HS-5 (cell line): Measurements from ENCODE around the gene OPN1MW3.
"Not testable (repeated sequence)": the region's sequence is repeated elsewhere in the genome, so short reads cannot be mapped to it uniquely, and the experiment has no call there.

ENCODE experiments used
- DNase-seq: peaks from one replicate; pipeline ENCODE4 v3.0.0-alpha.2; 2012; ENCODE audit warnings: low read depth

The OPN1MW3 gene

DNA sequence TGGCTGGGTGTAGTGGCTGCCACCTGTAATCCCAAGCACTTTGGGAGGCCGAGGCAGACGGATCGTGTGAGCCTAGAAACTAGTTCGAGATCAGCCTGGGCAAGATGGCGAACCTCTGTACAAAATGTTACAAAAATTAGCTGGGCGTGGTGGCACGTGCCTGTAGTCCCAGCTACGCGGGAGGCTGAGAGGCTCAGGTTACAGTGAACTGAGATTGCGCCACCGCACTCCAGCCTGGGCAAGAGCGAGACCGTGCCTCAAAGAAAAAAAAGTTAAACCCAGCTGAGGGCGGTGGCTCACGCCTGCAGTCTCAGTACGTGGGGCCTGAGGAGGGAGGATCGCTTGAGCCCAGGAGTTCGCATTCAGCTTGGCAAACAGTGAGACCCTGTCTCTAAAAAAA lies 39.3 kb downstream of the OPN1MW3 start:
- no peak for DNase-seq

DNA sequence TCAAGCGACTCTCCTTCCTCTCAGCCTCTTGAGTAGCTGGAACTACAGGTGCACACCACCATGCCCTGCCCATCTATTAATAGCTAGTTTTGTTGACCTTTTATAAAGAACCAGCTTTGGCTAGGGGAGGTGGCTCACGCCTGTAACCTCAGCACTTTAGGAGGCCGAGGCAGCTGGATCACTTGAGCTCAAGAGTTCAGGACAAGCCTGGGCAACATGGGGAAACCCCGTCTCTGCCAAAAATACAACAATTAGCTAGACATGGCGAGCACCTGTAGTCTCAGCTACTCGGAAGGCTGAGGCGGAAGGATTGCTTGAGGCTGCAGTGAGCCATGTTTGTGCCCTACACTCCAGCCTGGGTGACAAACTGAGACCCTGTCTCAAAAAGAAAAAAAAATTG lies 40.9 kb downstream of the OPN1MW3 start:
- DNase-seq: no peak

DNA sequence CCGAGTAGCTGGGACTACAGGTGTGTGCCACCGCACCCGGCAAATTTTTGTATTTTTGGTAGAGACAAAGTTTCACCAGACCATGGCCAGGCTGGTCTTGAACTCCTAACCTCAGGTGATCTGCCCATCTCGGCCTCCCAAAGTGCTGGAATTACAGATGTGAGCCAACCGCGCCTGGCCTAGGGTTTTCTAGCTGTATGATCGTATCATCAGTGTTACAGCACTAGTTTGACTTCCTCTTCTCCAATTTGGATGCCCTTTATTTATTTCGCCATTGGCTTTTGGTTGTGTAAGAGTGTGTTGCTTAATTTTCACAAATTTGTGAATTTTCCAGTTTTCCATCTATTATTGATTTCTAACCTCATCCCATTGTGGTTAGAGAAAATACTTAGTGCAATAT lies 43.4 kb downstream of the OPN1MW3 start:
- DNase-seq: no peak

DNA sequence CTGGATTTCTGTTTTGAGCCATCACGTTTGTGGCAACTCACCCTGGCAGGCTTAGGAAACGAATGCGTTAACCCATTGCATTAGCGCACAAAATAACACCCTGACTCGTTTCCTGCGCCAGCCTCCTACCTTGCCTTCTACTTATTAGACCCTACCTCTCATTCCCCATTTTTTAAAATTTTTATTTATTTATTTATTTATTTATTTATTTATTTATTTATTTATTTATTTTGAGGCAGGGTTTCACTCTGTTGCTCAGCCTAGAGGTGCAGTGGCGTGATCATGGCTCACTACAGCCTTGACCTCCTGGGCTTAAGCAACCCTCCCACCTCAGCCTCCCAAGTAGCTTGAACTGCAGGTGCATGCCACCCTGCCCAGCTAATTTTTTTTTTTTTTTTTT lies 45.6 kb downstream of the OPN1MW3 start:
- not testable (repeated sequence) for DNase-seq

DNA sequence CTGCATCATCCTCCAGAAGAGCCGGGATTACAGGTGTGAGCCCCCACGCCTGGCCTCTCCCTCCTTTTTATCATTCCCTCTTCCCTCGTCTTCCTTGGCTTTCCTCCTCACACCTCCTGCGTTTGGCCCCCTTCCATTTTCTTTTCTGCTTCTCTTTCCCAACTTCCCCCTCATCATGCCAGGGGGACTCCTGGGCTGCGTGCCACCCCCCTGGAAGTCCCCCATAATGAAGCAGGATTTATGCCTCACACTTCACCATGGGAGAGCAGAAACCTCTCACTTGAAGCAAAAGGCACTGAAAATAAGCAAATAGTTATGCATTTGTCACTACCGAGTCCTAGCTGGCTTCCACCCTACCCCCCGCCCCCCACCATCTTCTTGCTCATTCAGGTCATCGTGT lies 46.1 kb downstream of the OPN1MW3 start:
- no peak for DNase-seq

DNA sequence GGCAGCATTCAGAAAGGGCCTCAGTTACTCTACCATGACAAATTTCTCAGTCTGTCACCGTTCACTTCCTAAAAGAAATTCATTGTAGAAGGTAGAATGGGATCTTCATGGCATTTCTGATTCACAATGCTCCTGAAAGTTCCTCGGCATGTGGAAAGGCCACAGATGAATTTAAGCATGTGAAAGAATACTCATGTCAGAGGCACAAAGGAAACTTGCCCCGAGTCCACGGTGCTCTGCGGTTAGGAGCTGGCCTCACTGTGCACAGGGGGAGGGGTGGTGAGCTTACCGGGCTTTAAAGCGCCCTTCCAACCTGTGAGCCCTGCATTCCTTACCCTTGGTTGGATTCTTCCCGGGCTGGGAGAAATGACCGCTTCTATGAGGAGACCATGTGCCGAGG lies 47.5 kb downstream of the OPN1MW3 start:
- DNase-seq: no peak

DNA sequence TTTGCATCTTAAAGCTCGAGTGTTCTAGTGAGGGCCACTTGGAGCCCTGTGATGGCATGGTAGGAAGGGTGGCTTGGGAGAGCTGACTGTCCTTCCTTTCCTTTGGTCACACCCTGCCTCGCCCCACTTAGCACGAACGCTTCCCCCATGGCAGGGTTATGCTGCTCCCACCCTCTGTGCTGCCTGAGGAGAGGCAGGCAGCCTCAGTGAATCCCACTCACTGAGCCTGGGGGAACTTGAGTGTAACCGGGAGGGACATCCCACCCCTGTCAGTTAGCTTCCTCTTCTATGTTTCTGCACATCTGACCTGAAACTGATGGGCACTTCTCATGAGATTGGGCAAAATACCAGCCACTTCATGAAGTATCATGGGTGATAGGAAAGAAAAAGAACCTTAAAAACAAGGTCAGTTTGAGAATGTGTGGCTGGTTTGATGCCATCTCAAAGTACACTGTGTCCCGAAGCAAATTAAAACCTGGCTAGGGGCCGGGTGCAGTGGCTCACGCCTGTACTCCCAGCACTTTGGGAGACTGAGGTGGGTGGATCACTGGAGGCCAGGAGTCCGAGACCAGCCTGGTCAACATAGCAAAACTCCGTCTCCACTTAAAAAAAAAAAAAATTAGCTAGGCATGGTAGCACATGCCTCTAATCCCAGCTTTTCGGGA lies 48.3 kb downstream of the OPN1MW3 start:
- no peak for DNase-seq

DNA sequence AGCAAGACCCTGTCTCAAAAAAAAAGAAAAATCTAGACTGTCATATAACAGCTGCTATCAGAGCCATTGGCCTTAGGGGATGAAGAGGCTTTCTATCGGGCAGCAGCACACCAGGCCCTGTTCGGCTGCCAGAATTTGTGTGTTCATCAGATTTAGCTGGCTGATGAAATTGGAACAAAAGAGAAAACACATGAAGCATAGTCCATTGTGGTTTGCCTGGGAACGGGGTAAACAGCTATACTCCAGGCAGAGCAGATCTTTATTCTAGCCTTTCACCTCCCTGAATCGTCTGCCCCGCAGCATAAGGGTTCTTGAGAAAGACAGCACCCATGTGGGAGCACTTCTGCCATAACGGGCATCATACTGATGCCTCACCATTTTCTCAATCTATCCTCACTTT lies 49.8 kb downstream of the OPN1MW3 start:
- DNase-seq: no peak

DNA sequence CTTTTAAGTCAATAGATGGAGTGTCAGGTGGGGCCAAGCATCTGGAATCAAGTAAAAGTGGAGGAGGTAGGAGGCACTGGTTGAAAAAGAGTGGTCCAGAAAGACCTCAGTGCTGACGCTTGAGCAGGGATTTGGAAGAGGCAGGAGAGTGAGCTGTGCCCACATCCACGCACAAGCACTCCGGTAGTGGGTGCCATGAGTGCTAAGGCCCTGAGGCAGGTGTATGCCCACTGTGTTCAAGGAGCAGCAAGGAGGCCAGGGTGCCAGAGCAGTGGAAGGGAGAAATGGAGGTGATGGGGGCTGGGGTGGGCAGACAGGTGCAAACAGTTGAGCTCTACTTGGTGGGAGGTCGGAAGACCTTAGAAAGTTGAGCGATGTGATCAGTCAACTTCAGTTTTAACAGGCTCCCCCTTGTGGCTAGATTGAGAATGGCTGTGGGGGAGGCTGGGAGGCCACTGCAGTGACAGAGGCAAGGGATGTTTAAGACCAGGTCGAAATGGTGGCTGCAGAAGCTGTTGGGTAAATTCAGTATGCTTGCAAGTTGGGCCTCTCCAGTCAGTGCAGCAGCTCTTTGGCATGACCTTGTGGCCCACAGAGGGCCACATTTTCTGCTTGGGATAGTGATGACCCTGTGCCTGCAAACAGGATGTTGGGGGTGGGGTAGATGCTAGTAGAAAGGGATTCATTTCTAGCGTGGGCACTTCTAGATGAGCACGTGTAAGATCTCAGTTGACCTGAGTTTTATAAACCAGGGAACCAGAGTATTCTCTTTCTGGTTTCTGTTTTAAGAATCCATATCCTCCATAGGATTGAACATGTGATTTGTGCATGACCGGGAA lies 50.9 kb downstream of the OPN1MW3 start:
- no peak for DNase-seq

DNA sequence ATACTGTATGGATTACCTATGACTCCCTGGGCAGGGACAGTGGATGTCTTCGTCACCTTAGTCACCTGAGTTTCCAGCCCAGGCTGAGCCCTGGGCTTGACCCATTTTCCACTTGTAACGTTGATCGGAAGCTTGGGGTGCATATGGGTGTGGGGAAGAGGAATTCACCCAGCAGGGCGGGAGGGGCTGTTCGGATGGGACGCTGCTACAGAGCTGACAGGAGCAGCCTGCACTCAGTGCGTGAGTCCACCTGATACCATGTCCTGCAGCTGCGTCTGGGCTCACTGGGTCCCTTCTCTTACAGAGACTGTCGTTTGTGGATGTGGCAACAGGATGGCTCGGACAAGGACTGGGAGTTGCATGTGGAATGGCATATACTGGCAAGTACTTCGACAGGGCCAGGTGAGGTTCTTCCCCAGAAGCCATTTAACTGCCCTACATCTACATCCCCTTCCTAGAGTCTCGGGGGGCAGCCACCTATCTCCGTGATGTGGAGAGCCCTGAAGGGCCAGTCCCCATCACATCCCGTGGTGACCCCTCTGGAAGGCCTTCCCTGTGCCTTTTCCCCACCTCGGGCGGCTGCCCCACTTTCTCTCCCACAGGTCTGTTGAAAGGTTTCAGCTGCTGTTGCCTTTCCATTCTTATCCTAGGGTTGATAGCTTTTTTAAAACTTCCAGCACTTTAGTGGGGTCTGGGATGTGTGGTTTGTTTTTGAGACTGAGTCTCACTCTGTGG lies 51.8 kb downstream of the OPN1MW3 start:
- no peak for DNase-seq

DNA sequence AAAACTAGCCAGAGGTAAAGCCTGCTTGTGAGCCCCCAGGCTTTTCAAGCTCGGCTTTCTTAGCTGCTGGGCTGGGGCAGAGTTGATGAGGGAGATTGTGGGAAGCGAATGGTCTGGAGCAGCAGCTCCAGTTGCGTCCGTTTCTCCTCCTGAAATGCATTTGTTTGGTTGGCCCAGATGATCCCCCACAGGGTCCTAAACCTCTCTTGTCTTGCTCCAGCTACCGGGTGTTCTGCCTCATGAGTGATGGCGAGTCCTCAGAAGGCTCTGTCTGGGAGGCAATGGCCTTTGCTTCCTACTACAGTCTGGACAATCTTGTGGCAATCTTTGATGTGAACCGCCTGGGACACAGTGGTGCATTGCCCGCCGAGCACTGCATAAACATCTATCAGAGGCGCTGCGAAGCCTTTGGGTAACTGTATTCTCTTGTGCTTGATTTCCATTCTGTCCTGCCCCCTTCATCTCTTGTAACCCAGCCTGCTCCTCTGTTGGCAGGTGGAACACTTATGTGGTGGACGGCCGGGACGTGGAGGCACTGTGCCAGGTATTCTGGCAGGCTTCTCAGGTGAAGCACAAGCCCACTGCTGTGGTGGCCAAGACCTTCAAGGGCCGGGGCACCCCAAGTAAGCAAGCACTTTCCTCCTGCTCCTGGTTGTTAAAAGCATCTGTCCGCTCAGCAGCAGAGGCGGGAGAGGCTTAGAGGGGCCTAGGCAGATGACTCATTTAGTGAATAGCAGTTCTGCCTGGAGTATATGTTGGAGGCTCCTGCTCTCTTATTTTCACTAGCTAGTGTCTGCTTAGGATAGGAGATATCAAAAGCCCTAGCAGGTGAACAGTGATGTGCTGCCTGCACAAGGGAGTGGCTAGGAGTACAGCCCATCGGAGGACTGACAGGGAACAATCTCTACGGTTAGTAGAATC lies 53.5 kb downstream of the OPN1MW3 start:
- no peak for DNase-seq

DNA sequence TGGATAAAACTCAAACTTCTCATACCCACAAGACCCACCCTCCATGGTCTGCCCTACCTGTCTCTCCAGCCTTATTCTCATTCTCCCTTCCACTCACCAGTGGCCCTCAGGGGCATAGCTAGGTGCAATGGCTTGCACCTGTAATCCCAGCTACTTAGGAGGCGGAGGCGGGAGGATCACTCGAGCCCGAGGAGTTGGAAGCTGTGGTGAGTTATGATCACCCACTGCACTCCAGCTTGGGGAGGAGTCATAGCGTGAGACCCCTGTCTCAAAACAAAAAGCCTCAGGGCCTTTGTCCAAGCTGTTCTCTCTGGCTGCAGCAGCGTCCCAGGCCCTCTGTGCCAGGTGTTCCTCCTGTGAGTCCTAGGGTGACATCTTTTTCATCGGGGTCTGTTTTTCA lies 54.7 kb downstream of the OPN1MW3 start:
- no peak for DNase-seq

DNA sequence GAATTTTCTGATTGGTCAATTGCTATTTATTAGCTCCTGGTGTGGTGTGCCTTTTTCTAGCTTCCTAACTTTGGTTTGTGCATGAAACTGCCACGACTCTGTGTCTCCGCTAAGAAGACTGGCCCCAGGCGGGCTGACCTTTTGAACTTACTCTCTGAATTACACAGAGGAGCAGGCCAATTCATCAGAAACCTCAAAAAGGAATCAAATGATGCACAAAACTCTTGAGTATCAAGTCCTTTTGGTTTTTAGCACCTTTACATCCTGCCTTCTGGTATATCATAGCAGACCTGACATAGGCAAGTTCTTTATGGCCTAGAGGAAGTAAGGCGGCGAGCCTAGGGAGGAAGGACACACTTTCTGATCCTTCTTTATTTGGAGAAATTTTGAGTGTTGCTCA lies 55.8 kb downstream of the OPN1MW3 start:
- no peak for DNase-seq

DNA sequence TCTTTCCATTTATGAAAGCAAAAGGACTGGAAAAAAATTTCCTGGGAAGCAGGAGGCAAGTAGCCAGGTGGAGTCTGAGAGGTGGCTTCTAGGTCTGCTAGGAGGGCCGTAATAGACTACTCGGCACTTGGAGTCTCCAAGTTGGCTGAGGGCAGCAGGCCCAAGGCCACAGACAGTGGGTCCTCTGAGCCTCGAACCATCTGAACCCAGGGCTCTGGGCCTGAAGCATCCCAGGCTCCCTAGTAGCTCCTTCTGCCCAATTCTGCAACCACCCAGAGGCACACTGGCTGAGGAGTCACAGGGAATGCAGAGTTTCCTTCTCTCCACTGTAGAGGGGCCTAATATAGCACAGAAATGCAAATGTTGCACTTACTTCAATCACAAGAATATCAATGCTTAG lies 58.0 kb downstream of the OPN1MW3 start:
- no peak for DNase-seq

DNA sequence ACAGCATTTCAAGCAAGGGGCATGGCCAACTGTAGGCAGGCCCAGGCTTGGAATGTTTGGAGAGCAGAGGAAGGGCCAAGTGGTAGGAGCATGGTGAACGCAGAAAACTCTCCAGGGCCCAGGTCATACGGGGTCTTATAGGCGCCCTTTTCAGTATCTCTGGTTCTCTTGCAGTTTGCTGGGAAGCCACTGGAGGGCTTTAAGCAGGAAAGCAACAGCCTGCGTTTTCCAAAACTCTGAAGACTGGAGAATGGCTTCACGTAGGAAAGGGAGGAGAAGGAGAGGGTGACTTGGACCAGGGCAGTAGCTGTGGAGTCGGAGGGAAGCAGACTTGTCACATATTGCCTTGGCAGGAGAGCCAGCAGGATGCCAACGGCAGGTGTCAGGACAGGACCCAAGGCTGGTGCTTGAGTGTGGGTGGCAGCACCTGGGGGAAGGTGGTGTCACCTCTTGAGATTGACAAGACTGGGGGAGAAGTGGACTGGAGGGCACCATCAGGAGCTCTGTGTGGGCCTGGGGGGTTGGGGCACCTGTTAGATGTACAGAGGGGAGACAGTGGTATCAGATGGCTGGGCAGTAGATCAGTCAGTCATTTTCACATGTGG lies 60.1 kb downstream of the OPN1MW3 start:
- DNase-seq: no peak

DNA sequence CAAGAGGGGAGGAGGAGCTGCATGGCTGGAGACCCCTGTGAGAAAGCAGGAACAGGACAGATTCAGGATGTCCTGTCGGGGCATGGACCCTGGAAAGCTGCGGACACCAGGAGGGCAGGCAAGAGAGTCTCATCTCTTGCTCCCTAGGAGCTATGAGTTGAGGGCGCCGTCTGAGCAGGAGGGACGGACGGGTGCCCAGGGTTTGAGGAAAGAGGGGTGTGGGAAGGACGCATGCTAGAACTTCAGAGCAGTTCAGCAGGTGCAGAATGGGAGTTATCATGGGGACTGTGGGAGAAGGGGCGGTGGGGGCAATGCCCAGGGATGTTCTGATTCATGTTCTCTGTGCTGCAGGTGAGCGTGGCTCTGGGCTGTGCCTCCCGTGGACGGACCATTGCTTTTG lies 63.0 kb downstream of the OPN1MW3 start:
- no peak for DNase-seq
